Measurements from ENCODE around the gene PPFIA1.

Gene PPFIA1

DNA sequence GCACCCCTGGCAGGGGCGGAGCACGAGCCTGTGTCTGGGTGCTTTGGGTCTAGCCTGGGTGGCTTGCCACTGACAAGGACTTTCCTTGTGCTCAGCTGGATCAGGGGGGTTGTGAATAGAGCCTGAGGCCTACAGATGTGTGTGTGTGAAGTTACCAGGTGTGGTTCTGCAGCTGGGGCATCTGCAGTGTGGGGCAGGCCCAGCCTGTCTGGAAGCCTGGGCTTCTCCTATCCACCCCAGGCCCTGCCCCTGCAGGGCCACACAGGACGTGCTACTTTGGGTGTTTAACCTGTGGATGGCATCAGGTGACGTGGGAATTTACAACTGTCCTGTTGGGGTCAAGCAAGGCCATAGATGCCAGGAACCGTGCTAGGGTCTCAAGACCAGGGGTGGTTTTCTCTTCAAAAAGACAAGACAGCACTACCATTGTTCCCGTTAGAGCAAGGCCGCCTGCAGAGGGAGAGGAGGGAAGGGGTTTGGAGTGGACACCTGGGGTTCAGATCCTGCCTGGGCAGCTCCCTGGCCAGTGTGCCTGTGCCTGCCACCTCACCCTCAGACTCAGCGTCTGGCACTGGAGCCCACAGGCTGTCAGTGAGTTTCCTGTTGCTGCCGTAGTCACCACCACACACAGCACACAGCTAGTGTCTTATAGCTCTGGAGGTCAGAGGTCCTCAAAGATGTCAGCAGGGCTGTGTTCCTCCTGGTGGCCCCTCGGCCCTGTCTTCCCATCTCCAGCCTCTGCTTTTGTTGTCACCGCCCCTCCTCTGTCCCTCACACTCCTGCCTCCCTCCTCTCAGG, 159.4 kb downstream of the PPFIA1 start:
- no peak overlapping the region for H2AFZ ChIP-seq (ENCODE audit: low read depth, low read length, severe bottlenecking)
- H3K27me3 ChIP-seq (ENCODE audit: low read length) = no peaks in the 10 kb centered on the region
- no peaks in the 10 kb centered on the region for H4K20me1 ChIP-seq (ENCODE audit: low read depth, low read length)
- H3K27ac ChIP-seq (ENCODE audit: low read depth, low read length) = peak overlapping the region; percentile 65
- no peak overlapping the region for H3K4me3 ChIP-seq (ENCODE audit: insufficient read depth, low read length, poor library complexity, severe bottlenecking)
- peaks cover under 1% of the 10 kb centered on the region; the same call in 1 of the 2 replicates for H3F3A ChIP-seq (ENCODE audit: insufficient read depth)
- no peaks in the 10 kb centered on the region for H3K9me3 ChIP-seq (ENCODE audit: insufficient read depth, low read length)
- H3K79me2 ChIP-seq (ENCODE audit: insufficient read depth, low read length) = no peaks in the 10 kb centered on the region
- no peaks in the 10 kb centered on the region for H3K36me3 ChIP-seq (ENCODE audit: low read length)
- peak overlapping the region; percentile 37; the same call in 1 of the 2 replicates for H3K9ac ChIP-seq (ENCODE audit: low read length)
- H3K9me2 ChIP-seq (replicated peaks; ENCODE audit: insufficient read depth, low read length) = no peaks in the 10 kb centered on the region
- TF ChIP-seq CTCF (IDR thresholded peaks at IDR 0.05; ENCODE audit: insufficient read depth, low read length, poor library complexity, severe bottlenecking) = no peak
- no peak for TF ChIP-seq EZH2phosphoT487 (conservative IDR thresholded peaks at IDR 0.05; ENCODE audit: low read length)
- H3K4me2 ChIP-seq (ENCODE audit: low read depth, low read length, poor library complexity, severe bottlenecking) = peak overlapping the region; percentile 33

DNA sequence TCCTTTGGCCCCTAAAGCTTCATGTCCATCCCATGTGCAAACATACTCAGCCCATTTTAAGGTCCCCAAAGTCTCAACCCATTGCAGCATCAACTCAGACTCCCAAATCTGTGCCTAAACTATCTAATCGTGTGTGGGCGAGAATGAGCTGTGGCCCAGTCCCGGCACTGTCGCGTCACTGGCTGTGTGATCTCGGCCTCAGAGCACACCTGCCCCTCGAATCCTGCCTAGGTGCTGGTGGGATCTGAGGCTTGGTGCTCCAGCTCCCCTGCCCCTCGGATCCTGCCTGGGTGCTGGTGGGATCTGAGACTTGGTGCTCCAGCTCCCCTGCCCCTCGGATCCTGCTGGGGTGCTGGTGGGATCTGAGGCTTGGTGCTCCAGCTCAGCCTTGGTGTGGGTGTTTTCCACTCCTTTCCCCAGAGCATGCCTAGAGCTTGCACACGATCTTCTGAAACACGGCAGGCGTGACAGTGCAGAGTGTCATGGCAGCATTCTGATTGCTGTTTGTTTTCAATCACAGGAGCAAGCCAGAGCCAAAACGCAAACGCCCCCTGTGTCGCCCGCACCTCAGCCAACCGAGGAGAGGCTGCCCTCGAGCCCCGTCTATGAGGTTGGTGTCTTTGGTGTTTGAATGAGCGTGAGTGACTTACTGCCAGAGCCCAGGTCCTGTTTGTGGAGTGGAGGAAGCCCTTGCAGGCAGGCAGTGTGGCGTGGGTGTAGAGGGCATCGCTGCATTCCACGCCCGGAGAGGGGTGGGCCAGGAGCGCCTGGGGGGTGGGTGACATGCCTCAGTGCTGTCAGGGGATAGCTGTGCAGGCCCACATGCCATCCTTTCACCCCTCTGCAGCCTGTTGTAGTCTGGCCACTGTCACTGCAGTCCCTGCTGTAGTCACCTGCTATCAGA, 160.4 kb downstream of the PPFIA1 start:
- no peaks in the 10 kb centered on the region for H3K9me2 ChIP-seq (replicated peaks; ENCODE audit: insufficient read depth, low read length)
- 0 out of 2 replicates have a peak overlapping the region, but pooled peaks have one; percentile 65 for H3K27ac ChIP-seq (ENCODE audit: low read depth, low read length)
- no peaks in the 10 kb centered on the region for H3K36me3 ChIP-seq (ENCODE audit: low read length)
- H3K9me3 ChIP-seq (ENCODE audit: insufficient read depth, low read length) = no peaks in the 10 kb centered on the region
- no peak overlapping the region for H2AFZ ChIP-seq (ENCODE audit: low read depth, low read length, severe bottlenecking)
- no peak overlapping the region for H3K4me2 ChIP-seq (ENCODE audit: low read depth, low read length, poor library complexity, severe bottlenecking)
- no peak overlapping the region for H3K4me3 ChIP-seq (ENCODE audit: insufficient read depth, low read length, poor library complexity, severe bottlenecking)
- peaks cover 10% of the 10 kb centered on the region for H3F3A ChIP-seq (ENCODE audit: insufficient read depth)
- no peaks in the 10 kb centered on the region for H3K27me3 ChIP-seq (ENCODE audit: low read length)
- TF ChIP-seq EZH2phosphoT487 (conservative IDR thresholded peaks at IDR 0.05; ENCODE audit: low read length) (no peak), CTCF (IDR thresholded peaks at IDR 0.05; ENCODE audit: insufficient read depth, low read length, poor library complexity, severe bottlenecking) (no peak)
- H3K9ac ChIP-seq (ENCODE audit: low read length) = no peak overlapping the region
- no peaks in the 10 kb centered on the region for H3K79me2 ChIP-seq (ENCODE audit: insufficient read depth, low read length)
- no peaks in the 10 kb centered on the region for H4K20me1 ChIP-seq (ENCODE audit: low read depth, low read length)

DNA sequence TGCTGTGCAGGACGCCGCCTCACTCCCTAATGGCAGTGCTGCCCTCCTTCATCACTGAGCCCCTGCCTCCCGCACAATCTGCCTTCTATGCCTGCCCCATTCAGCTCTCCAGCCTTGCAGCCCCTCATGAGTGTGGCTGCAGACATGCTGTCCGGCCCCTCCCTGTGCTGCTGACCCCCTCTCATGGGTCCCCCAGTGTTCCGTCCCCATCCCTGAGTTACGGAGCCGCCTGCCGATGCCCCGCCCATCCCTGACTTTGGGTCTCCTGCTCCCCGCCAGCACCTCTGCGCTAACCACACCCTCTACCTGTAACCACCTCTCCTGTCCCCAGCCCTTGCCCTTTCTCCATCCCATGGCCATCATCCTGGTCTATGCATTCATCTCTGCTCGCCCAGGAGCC, 161.1 kb downstream of the PPFIA1 start:
- Histone ChIP-seq H3K9me2 (replicated peaks; ENCODE audit: insufficient read depth, low read length) (no peaks in the 10 kb centered on the region), H3K79me2 (ENCODE audit: insufficient read depth, low read length) (no peaks in the 10 kb centered on the region), H3K9ac (ENCODE audit: low read length) (no peak overlapping the region), H4K20me1 (ENCODE audit: low read depth, low read length) (no peaks in the 10 kb centered on the region), H3K27ac (ENCODE audit: low read depth, low read length) (no peak overlapping the region), H3K9me3 (ENCODE audit: insufficient read depth, low read length) (no peaks in the 10 kb centered on the region), H3K36me3 (ENCODE audit: low read length) (no peaks in the 10 kb centered on the region), H3K4me2 (ENCODE audit: low read depth, low read length, poor library complexity, severe bottlenecking) (no peak overlapping the region), H2AFZ (ENCODE audit: low read depth, low read length, severe bottlenecking) (no peak overlapping the region), H3K4me3 (ENCODE audit: insufficient read depth, low read length, poor library complexity, severe bottlenecking) (no peak overlapping the region), H3K27me3 (ENCODE audit: low read length) (no peaks in the 10 kb centered on the region), H3F3A (ENCODE audit: insufficient read depth) (peaks cover 15% of the 10 kb centered on the region)
- TF ChIP-seq CTCF (IDR thresholded peaks at IDR 0.05; ENCODE audit: insufficient read depth, low read length, poor library complexity, severe bottlenecking) (no peak), EZH2phosphoT487 (conservative IDR thresholded peaks at IDR 0.05; ENCODE audit: low read length) (no peak)
